C4-2B (cell line): ENCODE results near the gene LOXHD1.

Experiments
- ZFX ChIP-seq: fragments of 450-650 bp; IDR thresholded peaks from 2 replicates; pipeline ENCODE4 v1.6.1; 2017
- TF ChIP-seq, protein P1 (sequence below): fragments of 450-650 bp; conservative IDR thresholded peaks from 2 replicates; pipeline ENCODE4 v1.5.1; 2017; ENCODE audit warnings: mild to moderate bottlenecking

DNA sequence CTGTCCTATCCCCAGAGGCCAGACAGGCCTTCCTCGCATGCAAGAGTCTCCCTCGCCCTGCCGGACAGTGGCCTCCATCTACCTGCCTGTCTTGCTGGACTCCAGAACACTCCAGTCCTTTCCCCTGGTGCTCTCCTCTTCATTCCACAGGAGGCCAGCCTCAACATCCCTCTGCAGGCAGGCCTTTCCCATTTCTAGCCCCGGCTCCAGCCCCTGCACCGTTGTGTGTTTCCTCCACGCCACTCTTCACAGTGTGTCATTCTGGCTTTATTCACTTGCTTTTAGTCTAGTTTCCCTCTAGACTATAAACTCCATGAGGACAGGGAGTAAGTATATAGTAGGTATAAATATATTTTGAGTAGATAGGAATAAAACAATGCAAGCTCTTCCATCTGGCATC, 81.2 kb downstream of the LOXHD1 start:
- TF ChIP-seq, protein P1, sequence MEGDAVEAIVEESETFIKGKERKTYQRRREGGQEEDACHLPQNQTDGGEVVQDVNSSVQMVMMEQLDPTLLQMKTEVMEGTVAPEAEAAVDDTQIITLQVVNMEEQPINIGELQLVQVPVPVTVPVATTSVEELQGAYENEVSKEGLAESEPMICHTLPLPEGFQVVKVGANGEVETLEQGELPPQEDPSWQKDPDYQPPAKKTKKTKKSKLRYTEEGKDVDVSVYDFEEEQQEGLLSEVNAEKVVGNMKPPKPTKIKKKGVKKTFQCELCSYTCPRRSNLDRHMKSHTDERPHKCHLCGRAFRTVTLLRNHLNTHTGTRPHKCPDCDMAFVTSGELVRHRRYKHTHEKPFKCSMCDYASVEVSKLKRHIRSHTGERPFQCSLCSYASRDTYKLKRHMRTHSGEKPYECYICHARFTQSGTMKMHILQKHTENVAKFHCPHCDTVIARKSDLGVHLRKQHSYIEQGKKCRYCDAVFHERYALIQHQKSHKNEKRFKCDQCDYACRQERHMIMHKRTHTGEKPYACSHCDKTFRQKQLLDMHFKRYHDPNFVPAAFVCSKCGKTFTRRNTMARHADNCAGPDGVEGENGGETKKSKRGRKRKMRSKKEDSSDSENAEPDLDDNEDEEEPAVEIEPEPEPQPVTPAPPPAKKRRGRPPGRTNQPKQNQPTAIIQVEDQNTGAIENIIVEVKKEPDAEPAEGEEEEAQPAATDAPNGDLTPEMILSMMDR = no peak
- TF ChIP-seq ZFX = no peak
